Tibial artery (tissue), 4 donors: ENCODE measurements around the gene BMPER.

Experiments
- DNase-seq, 2 donors: peaks; one replicate each; pipeline ENCODE4 v3.0.0-alpha.2; 2019
- H3K27ac ChIP-seq, 2 donors: fragments of 200-600 bp; sonication (generic) in 1 of 2; 1 replicate in 1 of 2; 2 replicates in 1 of 2; pipeline ENCODE4 v1.5.1; 2018 to 2019; ENCODE audit warnings: mild to moderate bottlenecking in 1 of 2
- H3K27me3 ChIP-seq, 2 donors: fragments of 200-600 bp; sonication (generic) in 1 of 2; one replicate each; pipeline versions ENCODE4 v1.5.1 to v1.6.0; 2016 to 2019
- H3K36me3 ChIP-seq, 3 donors: fragments of 200-600 bp; sonication (generic) in 2 of 3; one replicate each; pipeline ENCODE4 v1.5.1; 2016 to 2019; ENCODE audit warnings: mild to moderate bottlenecking in 2 of 3
- H3K4me1 ChIP-seq, 4 donors: fragments of 200-600 bp; sonication (generic) in 2 of 4; 1 replicate in 3 of 4; 2 replicates in 1 of 4; pipeline ENCODE4 v1.5.1; 2016 to 2019
- H3K4me3 ChIP-seq, 2 donors: fragments of 200-600 bp; sonication (generic) in 1 of 2; 1 replicate in 1 of 2; 2 replicates in 1 of 2; pipeline ENCODE4 v1.5.1; 2018 to 2019; ENCODE audit warnings: mild to moderate bottlenecking in 2 of 2
- H3K9me3 ChIP-seq, 3 donors: fragments of 200-600 bp; sonication (generic) in 1 of 3; one replicate each; pipeline ENCODE4 v1.5.1; 2016 to 2019
- intact Hi-C: fragments of 100-400 bp; cut with DNase I; formaldehyde crosslinking; loops from one replicate; pipeline ENCODE4 v1.15.0; 2023; ENCODE audit warnings: low total_unique reads
- TF ChIP-seq, protein P1 (sequence below), 2 experiments: fragments of 200-600 bp in 1 of 2; fragments of 450-650 bp in 1 of 2; IDR thresholded peaks; one replicate each; pipeline ENCODE4 v1.5.1; 2017 to 2019; ENCODE audit warnings: antibody characterized with exemption in 2 of 2, mild to moderate bottlenecking in 1 of 2, moderate library complexity in 1 of 2

BMPER gene

DNA sequence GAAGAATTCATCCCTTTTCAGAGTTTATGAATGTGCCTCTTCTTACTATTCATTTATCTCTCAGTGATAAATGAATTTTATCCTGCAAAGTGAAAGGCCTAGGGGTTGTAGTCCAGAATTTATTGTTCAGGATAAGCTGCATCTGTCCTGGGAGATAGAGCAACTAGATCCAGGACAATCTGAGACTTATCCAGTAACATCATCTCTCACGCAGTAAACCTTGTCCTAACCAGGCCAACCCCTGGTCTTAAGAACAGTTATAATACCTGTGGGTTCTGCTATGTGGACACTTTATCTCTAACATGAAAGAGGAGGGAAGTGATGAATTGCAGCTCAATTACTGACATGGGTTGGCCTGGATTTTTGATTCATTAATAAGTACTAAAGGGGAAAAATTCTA lies 287.6 kb downstream of the BMPER start:
- no peak overlapping the region for H3K27ac ChIP-seq
- no peaks in the 10 kb centered on the region for H3K27me3 ChIP-seq
- H3K4me3 ChIP-seq, result no peak overlapping the region
- DNase-seq, result no peak
- peaks cover 0 to 4% (median 0%) of the 10 kb centered on the region in 4 donors for H3K4me1 ChIP-seq
- H3K9me3 ChIP-seq, result no peaks in the 10 kb centered on the region
- intact Hi-C loops, result no loop called here
- TF ChIP-seq, protein P1, sequence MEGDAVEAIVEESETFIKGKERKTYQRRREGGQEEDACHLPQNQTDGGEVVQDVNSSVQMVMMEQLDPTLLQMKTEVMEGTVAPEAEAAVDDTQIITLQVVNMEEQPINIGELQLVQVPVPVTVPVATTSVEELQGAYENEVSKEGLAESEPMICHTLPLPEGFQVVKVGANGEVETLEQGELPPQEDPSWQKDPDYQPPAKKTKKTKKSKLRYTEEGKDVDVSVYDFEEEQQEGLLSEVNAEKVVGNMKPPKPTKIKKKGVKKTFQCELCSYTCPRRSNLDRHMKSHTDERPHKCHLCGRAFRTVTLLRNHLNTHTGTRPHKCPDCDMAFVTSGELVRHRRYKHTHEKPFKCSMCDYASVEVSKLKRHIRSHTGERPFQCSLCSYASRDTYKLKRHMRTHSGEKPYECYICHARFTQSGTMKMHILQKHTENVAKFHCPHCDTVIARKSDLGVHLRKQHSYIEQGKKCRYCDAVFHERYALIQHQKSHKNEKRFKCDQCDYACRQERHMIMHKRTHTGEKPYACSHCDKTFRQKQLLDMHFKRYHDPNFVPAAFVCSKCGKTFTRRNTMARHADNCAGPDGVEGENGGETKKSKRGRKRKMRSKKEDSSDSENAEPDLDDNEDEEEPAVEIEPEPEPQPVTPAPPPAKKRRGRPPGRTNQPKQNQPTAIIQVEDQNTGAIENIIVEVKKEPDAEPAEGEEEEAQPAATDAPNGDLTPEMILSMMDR (IDR thresholded peaks at IDR 0.05), result no peak
- H3K36me3 ChIP-seq, result no peaks in the 10 kb centered on the region

DNA sequence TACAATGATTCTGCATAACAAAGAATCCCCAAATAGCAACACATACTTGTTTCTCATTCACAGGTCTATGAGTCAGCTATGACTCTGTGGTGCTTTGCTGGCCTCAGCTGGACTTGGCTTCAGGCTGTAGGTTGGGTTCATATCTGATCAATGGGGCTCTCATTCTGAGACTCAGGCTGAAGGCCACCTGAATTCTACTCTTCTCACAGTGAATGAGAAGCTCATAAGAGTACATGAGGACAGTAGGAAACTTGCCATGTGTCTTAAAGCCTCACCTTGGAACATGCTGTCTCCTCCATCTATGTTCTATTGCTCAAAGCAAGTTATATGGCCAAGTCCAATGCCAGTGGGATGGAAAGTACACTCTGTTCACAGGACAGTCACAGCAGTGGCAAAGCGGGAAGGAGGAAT lies 292.9 kb downstream of the BMPER start:
- H3K27me3 ChIP-seq, result no peaks in the 10 kb centered on the region
- no peaks in the 10 kb centered on the region for H3K36me3 ChIP-seq
- TF ChIP-seq, protein P1 (IDR thresholded peaks at IDR 0.05), result no peak
- no peak overlapping the region for H3K4me3 ChIP-seq
- no peaks in the 10 kb centered on the region for H3K9me3 ChIP-seq
- DNase-seq, result no peak
- H3K4me1 ChIP-seq, result no peaks in the 10 kb centered on the region
- no peak overlapping the region for H3K27ac ChIP-seq
- intact Hi-C loops, result no loop called here
